ENCODE results near the gene EIF3D.

The EIF3D gene

DNA sequence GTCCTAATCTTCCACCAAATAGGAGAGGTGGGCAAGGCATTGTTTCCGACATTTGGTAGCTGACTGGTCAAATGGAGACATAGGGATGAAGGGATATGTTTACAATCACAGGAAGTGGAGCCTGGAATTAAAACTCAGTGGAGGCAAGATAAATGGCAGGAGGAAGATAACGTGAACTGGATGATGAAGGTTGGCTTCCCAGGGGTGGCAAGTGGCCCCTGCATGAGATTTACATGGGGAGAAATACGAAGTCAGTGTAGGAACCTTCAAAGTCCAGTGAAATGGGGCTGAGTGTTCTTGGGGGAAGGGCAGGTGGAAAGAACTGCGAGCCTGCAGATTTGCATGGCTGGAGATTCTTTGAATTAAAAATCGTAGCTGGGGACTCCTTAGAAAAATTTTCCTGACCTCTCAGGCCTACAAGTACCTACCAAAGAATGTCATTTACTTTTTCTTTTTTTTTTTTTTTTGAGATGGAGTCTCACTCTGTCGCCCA, 21.4 kb downstream of the EIF3D start:
- no peak for DNase-seq (ENCODE audit: low spot score)

DNA sequence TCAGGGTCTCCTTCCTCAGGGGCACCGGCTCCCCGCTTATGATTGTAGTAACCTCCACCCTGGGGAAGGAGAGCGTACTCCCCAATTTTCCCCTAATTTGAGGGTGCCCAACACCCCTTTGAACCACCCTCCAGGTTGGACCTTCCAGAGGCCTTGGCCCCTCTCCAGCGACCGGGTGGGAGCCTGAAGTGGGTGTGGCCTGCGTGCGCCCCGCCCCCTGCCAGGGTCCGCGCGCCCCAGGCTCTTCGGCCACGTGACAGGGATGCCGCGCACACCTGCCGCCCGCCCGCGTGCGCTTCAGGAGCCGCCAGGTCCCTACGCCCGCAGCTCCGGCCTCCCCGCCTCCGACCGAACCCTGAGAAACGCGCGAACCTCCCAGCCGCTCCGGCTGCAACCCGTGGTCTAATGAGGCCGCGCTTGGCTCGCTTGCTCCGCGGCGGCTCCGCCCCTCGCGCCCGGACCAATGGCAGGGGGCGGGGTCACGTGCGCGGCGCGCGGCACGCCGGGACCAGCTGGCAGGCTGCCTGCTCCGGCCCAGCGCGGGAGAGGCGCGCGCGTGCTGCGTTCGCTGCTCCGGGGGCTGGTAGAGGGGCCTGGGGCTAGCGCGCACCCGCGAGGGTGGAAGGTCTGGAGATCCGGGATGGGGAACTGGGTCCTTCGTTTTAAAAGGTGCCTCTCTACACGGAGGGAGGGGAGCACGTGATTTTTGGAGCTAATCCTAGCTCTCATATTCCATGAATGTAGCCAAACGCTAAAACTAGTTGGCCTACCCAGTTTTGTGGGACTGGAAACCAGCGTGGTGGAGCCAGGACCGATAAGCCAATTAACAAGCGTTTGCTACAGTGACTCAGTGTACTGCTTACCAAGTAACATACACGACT, 22.1 kb downstream of the EIF3D start, which contains the start of gene FOXRED2:
Gene FOXRED2 (minus strand): TSS at position 404 of the 881 bp plus-strand sequence. CDS start 618 bp downstream, outside the sequence.
- peak; percentile 75 for DNase-seq (ENCODE audit: low spot score)

DNA sequence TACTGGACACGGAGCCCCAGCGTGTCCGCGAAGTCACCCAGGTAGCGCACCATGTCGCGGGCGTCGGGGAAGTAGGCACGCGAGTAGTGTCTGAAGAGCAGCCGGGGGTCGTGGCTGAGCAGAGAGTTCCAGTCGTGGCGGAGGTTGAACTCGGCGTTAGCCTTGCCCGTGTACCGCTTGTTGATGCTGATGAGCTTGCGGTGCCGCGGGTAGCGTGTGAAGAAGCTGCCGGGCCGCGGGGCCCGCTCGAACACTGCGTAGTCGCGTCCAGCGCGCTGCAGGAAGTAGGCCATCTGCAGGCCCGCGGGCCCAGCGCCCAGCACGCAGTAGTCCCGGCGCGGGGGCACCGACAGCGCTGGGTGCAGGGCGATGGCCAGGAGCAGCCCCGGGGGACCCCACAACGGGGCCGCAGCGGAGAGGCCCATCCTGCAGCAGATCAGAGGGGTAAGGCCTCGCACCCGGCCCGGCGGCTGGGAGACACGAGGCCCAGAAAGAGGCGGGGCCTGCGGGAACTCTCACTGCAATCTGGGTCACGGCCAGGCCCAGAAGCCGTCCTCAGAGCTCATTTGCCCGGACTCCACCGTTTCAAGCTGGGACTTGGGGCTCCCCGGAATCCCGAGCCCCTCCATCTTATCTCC, 22.8 kb downstream of the EIF3D start:
- DNase-seq (ENCODE audit: low spot score): no peak

DNA sequence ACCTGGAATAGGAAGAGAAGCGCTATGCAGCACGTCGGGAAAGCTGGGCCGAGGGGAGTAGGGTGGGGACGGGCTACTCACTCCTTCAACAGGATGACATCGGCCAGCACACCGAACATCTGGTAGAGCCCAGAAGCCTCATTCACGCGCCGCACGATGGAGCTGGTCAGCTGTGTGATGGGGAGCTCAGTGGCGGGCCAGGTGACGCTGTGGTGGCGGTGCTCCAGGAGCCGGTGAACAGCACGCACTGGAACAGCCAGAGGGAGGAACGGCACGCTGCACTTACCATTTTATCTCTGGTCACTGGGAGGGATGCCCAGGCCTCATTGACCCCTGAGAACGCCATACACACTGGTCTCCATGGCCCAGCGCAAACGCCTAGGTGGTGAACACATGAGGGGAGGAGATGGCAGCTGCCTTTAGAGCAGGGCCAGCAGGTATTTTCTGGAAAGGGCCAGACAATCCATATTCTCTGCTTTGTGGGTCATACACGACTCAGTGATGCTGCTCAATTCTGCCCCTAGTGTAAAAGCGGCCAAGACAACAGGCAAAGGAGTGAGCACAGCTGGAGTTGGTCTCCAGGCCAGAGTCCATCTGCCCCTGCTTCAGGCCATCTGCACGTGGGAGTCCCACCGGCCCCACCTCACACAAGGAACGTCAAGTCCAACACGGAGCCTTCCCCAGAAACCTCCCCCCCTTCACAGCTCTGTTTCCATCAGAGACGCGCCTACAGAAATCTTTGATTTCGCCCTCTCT, 30.9 kb downstream of the EIF3D start:
- DNase-seq (ENCODE audit: low spot score): no peak

DNA sequence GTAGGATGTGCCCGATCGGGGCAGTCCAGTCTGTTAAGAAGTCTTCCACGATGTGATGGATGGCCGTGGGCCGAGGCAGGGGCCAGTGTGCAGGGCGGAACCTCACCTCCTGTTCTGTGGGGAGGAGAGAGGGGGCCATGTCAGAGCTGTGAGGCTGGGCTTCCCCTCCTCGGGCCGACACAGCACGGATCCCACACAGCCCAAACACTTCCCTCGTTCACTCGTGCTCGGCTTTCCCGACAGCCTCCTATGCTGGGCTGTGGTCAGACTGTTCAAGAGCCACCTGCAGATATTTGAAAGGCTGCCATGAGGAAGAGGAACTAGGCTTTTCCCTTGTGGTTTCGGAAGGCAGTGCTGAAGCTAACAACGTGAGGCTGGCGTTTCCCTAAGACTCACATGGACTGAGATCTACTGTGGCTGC, 35.3 kb downstream of the EIF3D start:
- peak; percentile 59 for DNase-seq (ENCODE audit: low spot score)

DNA sequence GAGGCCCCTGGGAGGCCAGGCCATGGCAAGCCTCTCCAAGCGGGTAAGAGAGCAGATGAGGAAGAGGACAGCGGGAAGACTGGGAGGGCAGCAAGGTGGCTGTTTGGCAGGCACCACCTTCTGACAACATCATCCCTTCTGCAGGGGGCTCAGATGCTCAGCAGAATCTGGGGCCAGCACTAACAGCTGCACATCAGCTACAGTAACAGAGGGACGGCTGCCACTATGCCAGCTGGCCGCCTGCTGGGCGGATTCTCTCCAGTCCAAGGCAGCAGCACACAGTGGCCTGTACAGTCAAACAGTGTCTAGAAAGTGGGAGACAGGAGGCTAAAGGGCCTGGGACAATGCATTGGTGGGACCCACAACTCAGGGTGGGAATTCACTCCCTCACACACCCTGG, 36.9 kb downstream of the EIF3D start:
- no peak for DNase-seq (ENCODE audit: low spot score)

DNA sequence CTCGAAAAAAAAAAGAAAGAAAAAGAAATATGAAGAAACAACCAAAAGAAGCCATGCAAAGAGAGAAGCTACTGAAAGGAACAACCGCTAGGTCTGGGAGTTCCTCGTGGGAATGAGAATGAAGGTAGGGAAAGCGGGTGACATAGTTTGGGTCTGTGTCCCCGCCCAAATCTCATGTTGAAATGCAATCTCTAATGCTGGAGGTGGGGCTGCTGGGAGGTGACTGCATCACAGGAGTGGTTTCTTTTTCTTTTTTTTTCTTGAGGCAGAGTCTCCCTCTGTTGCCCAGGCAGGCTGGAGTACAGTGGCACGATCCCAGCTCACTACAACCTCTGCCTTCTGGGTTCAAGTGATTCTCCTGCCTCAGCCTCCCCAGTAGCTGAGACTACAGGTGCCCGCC, 37.8 kb downstream of the EIF3D start:
- DNase-seq (ENCODE audit: low spot score): no peak

DNA sequence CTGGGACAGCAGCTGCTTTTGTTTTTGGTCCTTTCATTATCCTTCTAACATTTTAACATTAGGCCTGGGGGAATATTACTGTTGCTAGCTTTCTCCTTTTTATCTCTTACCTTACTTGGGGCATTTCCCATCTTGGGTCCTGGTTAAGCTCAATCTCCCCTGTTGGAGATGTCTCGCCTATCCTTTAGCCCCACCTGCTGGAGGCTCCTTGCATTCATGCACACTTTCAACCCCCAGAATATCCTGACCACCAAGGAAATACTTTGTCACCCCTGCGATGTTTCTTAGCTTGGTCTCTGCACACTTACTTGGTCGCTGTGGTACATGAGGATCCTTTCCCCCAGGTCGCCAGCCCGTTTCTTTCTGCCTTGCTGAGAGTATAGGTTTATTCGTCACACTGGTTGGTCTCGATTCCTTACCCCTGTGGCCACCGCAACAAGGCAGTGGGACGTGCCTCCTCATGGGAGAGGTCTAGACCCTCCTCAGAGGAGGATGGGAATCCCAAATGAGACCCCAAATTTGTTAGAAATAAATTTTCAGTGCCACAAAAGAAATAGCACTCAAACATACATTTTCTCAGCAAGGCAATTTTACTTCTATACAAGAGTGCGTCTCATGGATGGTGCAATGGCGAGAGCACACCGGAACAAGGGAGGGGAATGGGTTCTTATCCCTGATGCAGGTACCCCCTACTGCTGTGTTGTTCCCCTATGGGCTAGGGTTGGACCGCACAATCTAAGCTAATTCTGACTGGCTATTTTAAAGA, 42.2 kb downstream of the EIF3D start:
- DNase-seq (ENCODE audit: low spot score): no peak

DNA sequence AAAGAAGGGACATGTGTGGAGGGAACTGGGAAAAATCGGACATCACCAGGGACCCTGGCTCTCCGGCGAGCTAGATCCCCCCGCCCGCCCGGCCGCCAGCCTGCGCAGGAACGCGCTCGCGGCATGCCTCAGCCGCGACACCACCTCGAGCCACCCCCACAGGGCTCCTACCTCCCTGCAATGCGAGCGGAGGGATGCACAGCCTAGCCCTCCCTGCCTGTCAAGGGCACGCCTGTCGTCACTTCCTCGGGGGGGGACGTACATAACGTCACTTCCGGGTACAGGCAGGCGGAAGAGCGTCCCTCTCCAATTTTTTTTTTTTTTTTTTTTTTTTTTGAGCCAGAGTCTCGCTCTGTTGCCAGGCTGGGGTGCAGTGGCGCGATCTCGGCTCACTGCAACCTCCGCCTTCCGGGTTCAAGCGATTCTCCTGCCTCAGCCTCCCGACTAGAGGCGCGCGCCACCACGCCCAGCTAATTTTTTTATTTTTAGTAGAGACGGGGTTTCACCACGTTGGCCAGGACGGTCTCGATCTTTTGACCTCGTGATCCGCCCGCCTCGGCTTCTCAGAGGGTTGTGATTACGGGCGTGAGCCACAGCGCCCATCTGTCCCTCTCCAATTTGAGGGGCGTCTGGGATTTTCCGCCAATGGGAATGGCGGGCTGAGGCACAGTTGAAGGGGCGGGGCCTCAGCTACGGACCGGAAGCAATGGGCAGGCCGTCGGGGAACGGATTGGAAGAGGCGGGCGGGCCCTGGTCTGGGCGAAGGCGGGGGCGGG, 47.4 kb downstream of the EIF3D start, which contains the start of gene TXN2:
Gene TXN2 (minus strand): TSS at position 248 of the 776 bp plus-strand sequence. CDS start 803 bp downstream, outside the sequence.
- DNase-seq (ENCODE audit: low spot score): peak; percentile 95

DNA sequence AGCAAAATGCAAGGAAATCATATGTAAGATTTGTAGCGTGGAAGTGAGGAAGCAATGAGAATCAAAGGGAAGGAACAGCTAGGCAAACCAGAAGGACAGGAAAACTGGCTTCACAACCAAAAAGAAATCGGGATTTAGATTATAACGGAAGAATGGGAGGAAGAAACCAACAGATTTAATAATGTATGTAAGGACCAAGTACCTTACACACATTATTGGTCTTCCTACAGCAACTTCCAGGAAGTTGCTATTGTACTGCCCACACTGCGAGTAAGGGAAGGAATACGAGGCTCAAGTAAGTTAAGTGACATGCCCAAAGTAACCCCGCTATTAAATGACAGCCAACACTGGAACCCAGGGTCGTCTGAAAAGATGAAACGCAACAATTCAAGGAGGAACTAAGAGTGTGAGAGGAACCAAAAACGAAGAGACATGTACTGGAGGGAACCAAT, 48.0 kb downstream of the EIF3D start:
- DNase-seq (ENCODE audit: low spot score): no peak

DNA sequence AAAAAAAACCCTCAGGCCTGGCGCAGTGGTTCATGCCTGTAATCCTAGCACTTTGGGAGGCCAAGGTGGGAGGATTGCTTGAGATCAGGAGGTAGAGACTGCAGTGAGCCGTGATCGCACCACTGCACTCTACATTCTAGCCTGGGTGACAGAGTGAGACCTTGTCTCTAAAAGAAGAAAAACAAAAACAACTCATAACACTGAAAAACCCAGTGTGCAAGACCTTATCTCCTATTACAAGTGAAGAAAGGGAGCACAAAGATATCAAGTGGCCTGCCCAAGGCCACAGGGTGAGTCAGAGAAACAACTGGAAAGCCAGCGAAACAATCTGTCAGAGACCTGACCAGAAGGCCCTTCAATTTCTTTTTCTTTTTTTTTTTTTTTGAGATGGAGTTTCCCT, 50.0 kb downstream of the EIF3D start:
- no peak for DNase-seq (ENCODE audit: low spot score)

DNA sequence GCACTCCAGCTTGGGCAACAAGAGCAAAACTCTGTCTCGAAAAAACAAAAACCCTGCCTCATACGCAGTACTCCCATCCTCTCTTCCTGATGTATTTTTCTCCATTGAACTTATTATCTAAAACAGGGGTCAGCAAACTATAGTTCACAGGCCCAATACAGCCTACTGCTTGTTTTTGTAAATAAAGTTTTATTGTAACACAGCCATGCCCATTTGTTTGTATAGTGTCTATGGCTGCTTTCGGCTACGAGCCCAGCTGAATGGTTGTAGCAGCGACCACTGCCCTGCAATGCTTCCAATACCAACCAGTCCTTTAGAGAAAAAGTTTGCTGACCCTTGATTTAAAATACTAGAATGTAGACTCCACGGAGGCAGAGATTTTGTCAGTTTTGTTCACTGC, 53.6 kb downstream of the EIF3D start:
- DNase-seq (ENCODE audit: low spot score): no peak

DNA sequence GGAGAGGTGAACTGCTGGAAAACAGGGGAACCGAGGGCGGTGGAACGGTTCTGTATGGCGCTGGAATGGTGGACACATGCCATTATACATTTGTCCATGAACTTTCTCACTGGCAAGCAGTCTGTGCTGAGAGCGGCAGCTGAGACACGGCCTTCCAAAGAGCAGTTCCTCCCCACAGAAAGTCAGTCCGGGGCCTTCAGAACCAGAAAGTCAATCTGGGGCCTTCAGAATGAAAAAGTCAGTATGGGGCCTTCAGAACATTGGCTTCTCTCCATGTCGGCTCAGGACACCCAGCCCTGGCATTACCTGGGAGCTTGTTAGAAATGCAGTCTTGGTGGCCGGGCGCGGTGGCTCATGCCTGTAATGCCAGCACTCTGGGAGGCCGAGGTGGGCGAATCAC, 56.3 kb downstream of the EIF3D start:
- DNase-seq (ENCODE audit: low spot score): no peak

DNA sequence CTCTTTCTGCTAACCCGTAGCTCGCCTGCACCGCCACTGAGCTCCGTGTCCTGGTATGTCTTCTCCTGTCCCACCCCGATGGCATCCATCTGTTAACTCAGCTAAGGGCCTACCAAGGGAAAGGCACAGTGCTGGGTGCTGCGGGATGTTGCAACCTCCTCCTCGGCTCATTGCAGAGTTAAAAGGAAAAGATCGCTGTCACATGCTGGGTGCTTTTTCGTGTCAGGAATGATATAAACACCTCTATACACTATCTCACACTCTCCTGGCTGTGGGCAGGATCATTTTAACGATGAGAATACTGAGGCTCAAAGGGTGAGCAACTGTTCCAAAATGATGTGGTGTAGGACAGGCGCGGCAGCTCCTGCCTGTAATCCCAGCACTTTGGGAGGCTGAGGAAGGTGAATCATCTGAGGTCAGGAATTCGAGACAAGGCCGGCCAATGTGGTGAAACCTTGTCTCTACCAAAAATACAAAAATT, 57.6 kb downstream of the EIF3D start:
- DNase-seq (ENCODE audit: low spot score): no peak

DNA sequence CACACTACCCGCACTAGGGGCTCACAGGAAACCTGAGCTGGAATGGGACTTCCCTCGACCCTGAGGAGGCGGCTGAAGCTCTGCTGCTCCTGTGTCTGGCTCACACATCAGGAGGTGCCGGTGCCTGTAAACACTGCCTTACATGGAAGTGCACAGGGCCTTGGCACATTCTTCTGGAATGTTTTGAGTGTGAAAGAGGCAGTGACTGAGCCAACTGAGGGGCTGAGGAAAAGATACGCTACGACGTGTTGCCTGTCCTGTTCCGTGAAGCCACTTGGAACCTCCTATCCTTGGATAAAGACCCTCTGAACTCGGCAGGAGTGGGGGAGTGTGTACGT, 58.0 kb downstream of the EIF3D start:
- DNase-seq (ENCODE audit: low spot score): no peak

DNA sequence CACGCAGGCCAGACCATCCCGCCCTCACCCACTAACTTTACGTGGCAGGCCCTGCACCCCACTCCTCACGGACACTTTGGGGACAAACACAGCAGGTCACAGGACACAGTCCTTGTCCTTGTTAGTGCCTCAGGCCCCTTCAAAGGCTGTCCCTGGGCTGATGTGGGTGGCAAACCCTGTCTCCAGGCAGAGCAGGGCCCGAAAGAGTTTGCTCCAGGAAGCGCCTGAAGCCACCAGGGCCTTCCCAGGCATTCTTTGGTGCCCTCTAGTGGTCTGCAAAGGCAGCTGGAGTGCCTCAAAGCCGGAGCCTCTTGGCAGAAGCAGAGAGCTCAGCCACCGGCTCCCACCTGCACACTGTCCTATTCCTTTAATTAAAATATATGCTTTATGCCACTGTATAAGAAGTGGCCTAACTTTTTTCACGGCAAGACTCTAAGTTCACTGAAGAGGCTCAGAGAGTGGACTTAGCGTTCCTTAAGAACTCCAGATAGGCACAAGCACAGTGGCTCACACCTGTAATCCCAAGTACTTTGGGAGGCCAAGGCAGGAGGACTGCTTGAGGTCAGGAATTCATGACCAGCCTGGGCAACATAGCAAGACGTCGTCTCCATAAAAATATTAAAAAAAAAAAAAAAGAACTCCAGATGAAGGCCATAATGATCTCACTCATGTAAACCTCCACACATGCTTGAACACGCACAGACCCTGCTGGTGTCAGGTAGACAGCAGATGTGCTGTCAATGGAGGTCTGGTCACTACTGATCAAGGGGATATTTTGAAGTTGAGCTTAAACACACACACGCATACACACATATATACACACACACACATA, 58.6 kb downstream of the EIF3D start:
- DNase-seq (ENCODE audit: low spot score): peak; percentile 80

DNA sequence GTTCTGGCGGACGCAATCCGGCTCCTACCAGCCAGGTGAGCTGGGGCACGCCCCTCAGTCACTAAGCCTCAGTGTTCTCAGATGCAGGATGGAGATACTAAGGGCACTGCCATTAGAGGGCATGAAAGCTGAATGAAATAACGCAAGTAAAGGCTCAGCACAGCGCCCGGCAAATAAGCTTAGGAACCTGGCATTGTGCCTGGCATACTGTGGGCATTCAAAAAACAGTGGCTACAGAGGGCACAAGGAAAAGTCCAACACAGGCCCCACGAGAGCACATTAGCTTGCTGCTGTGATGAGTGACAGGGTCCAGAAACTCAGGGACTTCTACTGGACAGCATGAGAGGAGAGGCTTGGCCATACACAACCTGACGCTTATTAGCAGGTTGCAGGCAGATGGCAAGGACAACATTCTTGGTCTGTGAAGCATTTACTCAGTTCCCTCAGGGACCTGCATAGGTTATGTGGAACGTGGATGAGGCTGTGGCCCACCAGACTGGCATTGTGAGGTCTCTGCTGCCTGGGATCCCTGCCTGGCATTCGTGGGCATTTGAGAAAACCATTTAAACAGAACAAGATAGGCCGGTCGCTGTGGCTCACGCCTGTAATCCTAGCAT, 59.8 kb downstream of the EIF3D start:
- no peak for DNase-seq (ENCODE audit: low spot score)

DNA sequence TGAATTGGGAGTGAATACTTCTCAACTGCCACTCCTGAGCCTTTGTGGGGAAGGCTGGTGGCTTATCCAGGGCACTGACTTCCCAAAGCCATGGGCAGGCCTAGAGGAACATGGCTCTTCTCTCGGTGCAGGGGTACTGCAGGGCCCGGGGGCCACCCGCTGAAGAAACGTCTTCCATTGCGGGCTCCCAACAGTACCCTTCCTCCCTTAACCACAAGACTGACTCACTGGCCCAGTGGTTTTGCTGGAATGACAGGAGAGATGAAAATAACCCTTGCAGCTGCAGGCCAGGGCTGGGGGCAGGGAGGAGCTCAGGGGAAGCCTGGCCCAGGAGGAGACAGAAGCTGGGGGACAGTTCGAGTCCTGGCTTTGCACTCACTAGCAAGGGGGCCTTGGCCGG, 61.0 kb downstream of the EIF3D start:
- DNase-seq (ENCODE audit: low spot score): no peak

Measured in globus pallidus (tissue), 1 donor.